ENCODE data around the gene SMG6. TPM values are rescaled to one million over a fixed set of nuclear protein-coding genes. Genes with fewer than 3 reads are reported as not detected.
A peak's percentile ranks its signal among the peaks of the same experiment; 100 is the strongest.

SMG6 gene
- total RNA-seq, 1 experiment from 2014 or later = 28.6 TPM

DNA sequence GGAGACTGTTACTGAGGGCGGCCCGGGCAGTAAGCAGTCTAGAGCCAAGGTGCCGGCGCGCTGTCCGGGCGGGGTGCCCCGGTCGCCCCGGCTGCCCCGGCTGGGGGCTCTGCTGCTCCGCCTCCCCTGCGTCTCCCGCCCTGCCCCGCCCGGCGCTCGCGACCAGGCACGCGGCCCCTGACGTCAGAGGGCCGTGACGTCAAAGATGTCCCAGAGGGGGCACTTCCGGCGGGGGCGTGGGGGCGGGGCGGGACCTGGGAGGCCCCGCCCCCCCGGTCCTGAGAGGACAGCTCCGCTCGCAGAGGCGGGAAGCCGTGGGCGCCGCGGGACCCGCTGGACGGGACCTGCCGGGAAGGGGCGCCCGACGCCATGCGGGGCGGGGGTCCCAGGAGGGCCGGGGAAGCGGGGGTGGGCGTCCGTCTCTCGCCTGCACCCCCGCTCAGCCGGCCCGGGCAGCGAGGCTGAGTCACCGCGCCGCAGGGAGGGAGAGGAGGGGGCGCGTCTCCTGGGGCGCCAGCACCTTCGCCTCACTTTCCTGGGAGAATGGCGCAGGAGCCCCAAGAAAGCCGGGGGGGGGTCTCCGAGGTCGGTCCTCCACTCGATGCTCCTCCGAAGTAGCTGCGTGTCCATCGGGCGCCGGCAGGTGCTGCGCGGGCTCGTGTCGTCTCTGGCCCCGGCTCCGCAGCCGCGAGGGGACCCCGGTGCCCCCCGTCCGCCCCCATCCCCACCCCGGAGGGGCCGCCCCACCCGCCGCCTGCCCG, 253.1 kb downstream of the SMG6 start:
- Histone ChIP-seq H4K91ac (ENCODE audit: insufficient read length, low read depth, low read length) (no peak overlapping the region), H2AFZ (ENCODE audit: low read length) (no peak overlapping the region), H3K27me3 (ENCODE audit: insufficient read depth, low read length) (peaks cover 48% of the 10 kb centered on the region), H3K4ac (ENCODE audit: low read depth, low read length) (no peak overlapping the region), H4K5ac (ENCODE audit: insufficient read length, low read depth, low read length) (no peak overlapping the region), H2BK5ac (ENCODE audit: insufficient read length, low read length) (no peak overlapping the region), H4K20me1 (ENCODE audit: control insufficient read depth, insufficient read depth, insufficient read length) (peaks cover 4% of the 10 kb centered on the region), H3K14ac (ENCODE audit: insufficient read depth, low read length) (no peak overlapping the region), H2BK20ac (ENCODE audit: low read depth, low read length, poor library complexity, severe bottlenecking) (no peak overlapping the region), H3K9ac (ENCODE audit: extremely low read depth, insufficient read length, low read length) (no peak overlapping the region), H3K79me2 (ENCODE audit: insufficient read depth, low read length) (no peaks in the 10 kb centered on the region), H3K4me2 (ENCODE audit: insufficient read depth, insufficient read length, low read length) (peak overlapping the region; percentile 17), H3K23ac (ENCODE audit: insufficient read length, low read depth, low read length) (no peak overlapping the region), H2BK120ac (ENCODE audit: low read depth, low read length, poor library complexity, severe bottlenecking) (no peak overlapping the region), H3K23me2 (ENCODE audit: insufficient read length, low read depth, low read length, poor library complexity, severe bottlenecking) (peaks cover 6% of the 10 kb centered on the region), H3K18ac (ENCODE audit: insufficient read length, low read depth, low read length) (no peak overlapping the region), H3T11ph (ENCODE audit: low read length) (no peak overlapping the region), H3K27ac (ENCODE audit: insufficient read length, low read depth, low read length) (no peak overlapping the region), H2BK15ac (ENCODE audit: low read depth, low read length) (no peak overlapping the region), H4K8ac (replicated peaks; ENCODE audit: insufficient read length, low read depth, low read length) (no peak overlapping the region), H3K56ac (ENCODE audit: insufficient read length, low read depth, low read length) (no peak overlapping the region), H3K9me3 (ENCODE audit: control insufficient read depth, low read depth, low read length) (no peaks in the 10 kb centered on the region), H3K79me1 (ENCODE audit: insufficient read depth, low read depth, low read length, poor library complexity, severe bottlenecking) (no peaks in the 10 kb centered on the region), H3K4me1 (ENCODE audit: insufficient read depth, low read length) (no peaks in the 10 kb centered on the region), H2BK12ac (ENCODE audit: insufficient read length, low read depth, low read length) (no peak overlapping the region), H2AK5ac (ENCODE audit: insufficient read length, low read length) (no peak overlapping the region)
- H3K9me3 Mint-ChIP-seq = no peaks in the 10 kb centered on the region
- peak; percentile 72 for DNase-seq
- no peak overlapping the region for H3K4me3 Mint-ChIP-seq
- TF ChIP-seq, protein P1, sequence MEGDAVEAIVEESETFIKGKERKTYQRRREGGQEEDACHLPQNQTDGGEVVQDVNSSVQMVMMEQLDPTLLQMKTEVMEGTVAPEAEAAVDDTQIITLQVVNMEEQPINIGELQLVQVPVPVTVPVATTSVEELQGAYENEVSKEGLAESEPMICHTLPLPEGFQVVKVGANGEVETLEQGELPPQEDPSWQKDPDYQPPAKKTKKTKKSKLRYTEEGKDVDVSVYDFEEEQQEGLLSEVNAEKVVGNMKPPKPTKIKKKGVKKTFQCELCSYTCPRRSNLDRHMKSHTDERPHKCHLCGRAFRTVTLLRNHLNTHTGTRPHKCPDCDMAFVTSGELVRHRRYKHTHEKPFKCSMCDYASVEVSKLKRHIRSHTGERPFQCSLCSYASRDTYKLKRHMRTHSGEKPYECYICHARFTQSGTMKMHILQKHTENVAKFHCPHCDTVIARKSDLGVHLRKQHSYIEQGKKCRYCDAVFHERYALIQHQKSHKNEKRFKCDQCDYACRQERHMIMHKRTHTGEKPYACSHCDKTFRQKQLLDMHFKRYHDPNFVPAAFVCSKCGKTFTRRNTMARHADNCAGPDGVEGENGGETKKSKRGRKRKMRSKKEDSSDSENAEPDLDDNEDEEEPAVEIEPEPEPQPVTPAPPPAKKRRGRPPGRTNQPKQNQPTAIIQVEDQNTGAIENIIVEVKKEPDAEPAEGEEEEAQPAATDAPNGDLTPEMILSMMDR (conservative IDR thresholded peaks at IDR 0.05) = no peak
- no CpG with 5 or more reads among the region's 88 CpGs for WGBS (ENCODE audit: extremely low coverage, insufficient read length, low lambda C conversion rate)
- peaks cover 68% of the 10 kb centered on the region for H3K27me3 Mint-ChIP-seq (ENCODE audit: low read depth)
- no peaks in the 10 kb centered on the region; a peak in 2 of 7 replicates for H3K36me3 Mint-ChIP-seq (ENCODE audit: insufficient read depth in 1 of 3, low read depth in 3 of 3)
- H3K4me1 Mint-ChIP-seq = peaks cover 8 to 9% of the 10 kb centered on the region in 2 experiments; a peak in 3 of 4 replicates
- H3K27ac Mint-ChIP-seq = no peak overlapping the region
